HG03342 (cell line): ENCODE measurements around the gene NECAB2.

ENCODE experiments used
- ATAC-seq: cut with Tn5 transposase; IDR thresholded peaks from one replicate; pipeline ENCODE4 v1.9.1; 2021; ENCODE audit warnings: mild to moderate bottlenecking, moderate library complexity; ENCODE audit not compliant: unreplicated experiment

The NECAB2 gene

DNA sequence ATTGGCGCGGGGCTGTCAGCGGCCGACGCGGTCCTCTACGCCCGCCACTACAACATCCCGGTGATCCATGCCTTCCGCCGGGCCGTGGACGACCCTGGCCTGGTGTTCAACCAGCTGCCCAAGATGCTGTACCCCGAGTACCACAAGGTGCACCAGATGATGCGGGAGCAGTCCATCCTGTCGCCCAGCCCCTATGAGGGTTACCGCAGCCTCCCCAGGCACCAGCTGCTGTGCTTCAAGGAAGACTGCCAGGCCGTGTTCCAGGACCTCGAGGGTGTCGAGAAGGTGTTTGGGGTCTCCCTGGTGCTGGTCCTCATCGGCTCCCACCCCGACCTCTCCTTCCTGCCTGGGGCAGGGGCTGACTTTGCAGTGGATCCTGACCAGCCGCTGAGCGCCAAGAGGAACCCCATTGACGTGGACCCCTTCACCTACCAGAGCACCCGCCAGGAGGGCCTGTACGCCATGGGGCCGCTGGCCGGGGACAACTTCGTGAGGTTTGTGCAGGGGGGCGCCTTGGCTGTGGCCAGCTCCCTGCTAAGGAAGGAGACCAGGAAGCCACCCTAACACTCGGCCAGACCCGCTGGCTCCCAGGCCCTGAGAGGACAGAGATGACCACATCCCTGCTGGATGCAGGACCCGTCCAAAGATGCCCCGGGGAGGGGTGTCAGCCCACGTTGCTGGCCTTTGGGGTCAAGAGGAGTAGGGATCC, 2.4 kb upstream of the NECAB2 start:
- no peak for ATAC-seq

- no peak for ATAC-seq
Observed at GRCh38 chr16:83966153-83966696, 1.8 kb upstream of the NECAB2 start.

DNA sequence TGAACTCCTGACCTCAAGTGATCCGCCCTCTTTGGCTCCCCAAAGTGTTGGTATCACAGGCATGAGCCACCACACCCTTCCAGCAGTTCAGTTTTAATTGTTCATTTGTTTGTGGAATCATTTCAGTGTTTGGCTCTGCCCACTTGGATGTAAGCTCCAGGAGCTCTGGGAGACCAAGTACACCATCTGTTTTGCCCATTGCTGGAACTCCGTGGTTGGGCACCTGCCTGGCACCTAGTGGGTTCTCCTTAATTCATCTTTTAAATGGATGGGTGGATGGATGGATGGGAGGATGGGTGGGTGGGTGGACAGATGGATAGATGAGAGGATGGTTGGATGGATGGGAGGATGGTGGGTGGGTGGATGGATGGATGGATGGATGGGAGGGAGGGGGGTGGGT, 953 bp upstream of the NECAB2 start:
- ATAC-seq: no peak

- ATAC-seq: no peak
Observed at GRCh38 chr16:83968306-83968851, 335 bp downstream of the NECAB2 start.

GRCh38 chr16:83968891-83969649, 1.0 kb downstream of the NECAB2 start:
- ATAC-seq: no peak

- no peak for ATAC-seq
Observed at GRCh38 chr16:83969771-83970429, 1.9 kb downstream of the NECAB2 start.

DNA sequence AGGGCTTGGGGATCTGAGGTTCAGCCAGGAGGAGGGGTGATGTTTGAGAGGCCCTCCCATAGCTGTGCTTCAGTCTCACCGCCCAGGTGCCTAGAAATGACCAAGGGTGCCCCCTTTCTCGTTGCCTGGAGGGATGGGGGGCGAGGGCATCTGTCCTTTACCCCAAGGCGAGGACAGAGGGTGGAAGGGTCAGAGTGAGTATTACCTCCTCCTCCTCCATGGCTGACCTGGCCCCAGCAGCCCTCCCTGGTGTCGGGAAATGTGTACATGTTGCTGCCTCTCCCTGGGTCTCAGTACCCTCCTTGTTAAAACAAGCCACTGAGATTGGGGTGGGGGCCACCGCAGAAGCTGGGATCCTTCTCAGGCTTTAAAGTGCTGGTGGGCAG, 2.4 kb downstream of the NECAB2 start:
- ATAC-seq: no peak

DNA sequence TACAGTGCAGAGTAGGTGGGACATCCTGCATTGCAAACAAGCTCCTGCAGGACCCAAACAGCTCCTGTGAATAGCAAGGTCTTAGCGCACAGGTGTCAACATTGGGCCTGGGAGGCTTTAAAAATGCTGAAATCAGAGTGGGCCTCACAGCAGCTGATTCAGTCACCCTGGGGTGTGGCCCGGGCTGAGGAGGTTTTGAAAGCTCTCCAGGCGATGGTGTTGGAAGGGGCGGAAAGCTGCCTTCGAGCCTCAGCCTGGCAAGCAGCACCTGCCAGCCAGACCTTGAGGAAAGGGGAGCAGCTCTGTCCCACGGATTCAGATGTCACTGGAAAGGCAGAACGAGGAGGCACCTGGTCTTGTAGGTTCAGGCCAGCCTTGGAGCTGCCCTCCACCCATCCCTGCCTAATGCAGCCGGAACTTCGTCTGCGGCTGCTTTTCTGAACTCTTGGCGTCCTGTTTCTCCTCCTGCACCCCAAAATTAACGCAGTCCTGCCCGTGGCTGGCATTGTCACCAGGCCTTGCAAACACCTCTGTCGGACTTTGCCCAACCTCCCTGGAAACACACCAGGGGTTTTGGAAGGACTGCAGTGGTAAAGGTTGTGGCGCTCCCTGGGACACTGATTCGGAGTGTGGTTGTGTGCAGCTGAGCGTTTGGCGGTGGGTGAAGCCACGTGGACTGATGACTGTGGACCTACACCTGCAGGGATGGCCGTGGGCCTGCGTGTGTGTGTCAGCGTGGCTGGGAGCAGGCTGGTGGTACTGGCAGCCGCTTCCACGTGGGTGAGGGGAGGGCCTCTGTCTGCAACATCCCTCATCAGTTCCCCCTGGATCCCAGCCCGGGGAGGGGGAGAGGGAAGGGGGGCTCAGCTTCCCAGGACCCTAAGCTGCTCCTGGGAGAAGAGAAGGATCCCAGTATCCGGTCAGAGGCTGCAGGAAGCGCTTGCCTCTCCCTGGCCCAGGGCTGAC, 3.4 kb downstream of the NECAB2 start:
- no peak for ATAC-seq

DNA sequence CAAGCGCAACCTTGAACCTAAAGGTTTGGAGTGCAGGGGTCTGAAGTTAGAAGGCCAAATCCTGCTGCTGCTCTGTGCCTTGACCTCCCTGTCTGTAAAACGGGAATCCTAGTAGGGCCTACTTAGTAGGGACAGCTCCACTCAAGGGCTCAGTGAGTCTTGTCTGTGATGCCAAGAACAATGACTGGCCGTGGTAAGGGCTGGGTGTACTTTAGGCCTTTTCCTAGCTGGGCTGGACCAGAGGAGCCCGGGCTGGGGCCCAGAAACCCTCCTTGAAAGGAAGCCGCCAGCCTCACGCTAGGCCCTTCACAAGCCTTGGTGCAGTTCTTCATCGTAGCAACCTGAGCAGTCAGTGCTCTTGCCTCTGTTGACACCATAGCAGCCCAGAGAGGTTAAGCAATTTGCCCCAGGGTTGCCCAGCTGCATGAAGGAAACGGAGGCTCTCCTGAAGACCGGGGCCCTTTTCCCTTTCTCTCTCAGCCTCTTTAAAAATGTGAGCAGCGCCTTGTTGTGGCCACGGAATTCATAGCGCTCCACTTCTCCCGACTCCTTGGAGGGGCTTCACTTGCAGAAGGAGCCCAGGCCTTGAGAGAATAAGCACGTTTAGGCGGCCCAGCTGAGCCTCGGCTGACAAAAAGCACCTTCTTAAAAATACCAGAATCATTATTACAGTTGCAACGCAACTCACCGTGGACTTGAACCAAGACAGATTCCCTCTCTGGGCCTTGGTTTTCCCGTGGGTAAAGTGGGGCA, 4.4 kb downstream of the NECAB2 start:
- ATAC-seq: no peak

DNA sequence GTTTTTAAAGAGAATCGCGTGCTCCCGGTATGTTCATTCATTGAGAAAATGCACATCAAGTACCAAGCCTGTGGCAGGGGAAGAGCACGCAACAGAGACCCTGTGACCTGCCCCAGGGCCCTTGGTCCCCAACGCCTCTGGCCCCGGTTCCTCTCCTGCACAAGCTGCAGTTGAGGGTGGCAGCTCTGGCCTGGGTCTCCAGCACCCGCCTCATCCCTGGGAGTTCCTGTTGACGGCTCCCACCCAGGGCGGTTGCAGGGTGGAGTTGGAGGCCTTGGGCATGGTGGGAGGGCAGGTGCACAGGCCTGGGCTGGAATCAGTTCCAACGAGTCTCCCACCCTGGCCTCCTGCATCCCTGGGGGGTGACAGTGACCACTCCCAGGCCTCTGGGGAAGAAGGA, 5.0 kb downstream of the NECAB2 start:
- ATAC-seq: no peak

- ATAC-seq: no peak
Observed at GRCh38 chr16:83973581-83974385, 5.7 kb downstream of the NECAB2 start.

DNA sequence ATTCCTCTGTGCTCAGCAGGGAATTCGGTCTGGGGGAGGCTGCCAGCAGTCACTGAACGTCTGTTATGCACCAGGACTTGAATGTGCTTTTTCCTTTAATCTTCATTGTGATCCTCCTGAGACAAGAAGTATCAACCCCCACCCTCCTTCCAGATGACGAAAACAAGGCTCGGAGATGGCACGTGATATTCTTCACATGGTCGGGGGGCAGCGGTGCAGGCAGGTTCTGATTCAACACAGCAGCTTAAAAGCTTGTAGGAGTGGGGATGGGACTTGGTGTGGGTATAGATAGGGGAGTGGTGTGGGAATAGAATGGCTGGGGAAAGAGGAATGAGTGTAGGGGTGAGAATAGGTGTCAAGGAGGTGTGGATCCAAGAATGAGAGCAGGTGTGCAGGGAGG, 6.4 kb downstream of the NECAB2 start:
- no peak for ATAC-seq

DNA sequence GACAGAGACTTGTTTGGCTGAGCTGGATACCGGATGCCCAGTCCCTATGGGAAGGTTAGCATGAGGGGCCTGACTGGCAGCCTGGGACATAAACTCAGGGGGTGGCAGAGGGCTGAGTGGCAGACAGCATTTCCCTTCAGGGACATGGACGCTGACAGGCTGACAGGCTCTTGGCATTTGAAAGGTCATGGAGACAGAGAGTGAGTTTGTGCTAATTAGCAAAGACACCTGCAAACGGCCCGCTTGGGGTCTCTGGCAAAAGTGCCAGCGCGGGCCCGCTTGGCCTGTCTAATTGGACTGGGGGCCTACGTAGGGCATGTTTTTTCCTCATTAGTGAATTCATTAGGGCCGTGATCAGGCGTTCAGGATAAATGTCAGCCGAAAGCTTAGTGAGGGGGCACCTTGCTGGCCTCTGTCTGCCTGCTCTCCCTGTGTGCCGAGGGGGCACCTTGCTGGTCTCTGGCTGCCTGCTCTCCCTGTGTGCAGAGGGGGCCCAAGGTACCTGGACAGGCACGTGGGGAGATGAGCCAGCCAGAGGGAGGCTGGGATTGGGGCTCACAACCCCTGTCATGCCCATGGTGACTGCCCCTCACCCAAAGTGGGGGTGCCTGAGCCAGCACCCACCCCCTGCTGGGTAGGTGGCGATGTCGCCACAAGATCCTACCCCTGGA, 7.7 kb downstream of the NECAB2 start:
- no peak for ATAC-seq

DNA sequence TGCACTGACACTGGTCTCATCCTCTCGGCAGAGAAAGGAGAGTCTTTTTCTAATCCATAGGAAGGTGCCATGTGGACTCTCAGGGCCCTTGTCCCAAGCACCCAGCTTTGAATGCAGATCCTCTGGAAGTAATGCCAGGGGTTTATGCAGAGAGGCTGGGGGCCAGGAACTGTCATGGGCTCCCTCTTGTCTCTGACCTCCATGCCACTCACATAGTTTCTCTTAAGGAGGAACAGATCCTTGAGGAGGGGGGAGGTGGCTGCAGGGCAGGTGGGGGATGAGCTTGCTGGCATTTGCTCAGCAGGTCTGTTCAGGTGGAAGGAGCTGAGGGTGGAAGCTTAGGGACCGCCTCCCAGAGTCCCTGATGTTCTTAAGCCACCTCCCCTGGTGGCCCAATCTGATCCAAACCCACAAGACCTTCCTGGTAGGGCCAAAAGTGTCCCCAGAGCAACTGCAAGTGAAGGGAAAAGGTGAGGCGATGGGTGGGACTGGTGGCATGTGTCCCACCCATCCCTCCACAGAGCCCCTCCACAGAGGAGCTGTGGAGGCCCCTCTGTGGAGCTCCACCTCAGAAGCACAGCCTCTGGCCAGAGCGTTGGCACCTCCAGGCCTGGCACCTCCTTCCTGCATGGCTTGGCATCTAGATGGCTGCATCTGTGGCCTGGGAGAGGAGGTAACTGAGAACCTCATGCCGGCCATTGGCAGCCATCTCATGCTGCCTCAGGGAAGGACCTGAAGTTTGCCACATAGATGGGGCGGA, 9.2 kb downstream of the NECAB2 start:
- ATAC-seq: no peak

- ATAC-seq: no peak
Observed at GRCh38 chr16:83978401-83978904, 10.4 kb downstream of the NECAB2 start.

DNA sequence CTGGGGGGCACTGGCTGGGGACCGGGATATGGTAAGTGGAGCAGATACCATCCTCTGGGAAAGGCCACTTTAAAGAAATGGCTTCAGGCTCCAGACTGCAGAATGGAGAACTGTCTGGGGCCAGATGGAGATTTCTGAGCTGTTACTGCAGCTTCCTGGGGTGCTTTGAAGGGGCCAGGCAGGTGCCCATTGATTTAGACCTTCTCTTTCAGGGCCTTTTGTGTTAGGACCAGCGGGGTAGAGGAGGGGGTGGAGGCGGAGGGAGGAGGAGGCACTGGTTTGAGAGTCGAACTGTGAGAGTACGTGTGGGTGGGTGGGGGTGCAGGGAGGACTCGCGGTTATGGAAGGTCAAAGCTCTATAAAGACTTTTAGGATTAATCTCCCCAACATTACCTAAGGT, 11.4 kb downstream of the NECAB2 start:
- no peak for ATAC-seq

GRCh38 chr16:83980794-83981193, 12.8 kb downstream of the NECAB2 start:
- ATAC-seq: no peak
